OCI-LY3 (cell line): ENCODE data around the gene USP34.

Experiments used
- EZH2phosphoT487 ChIP-seq: fragments of 200-600 bp; shearing (Covaris generic); IDR thresholded peaks from 2 replicates; pipeline ENCODE4 v1.6.1; 2018; ENCODE audit warnings: antibody characterized with exemption, mixed run types, low read depth
- TF ChIP-seq, protein P1 (sequence below): fragments of 200-600, 300-600 bp; sonication (generic); IDR thresholded peaks from 2 replicates; pipeline ENCODE4 v1.5.1; 2014; ENCODE audit warnings: antibody characterized with exemption, low read length, low read depth

DNA sequence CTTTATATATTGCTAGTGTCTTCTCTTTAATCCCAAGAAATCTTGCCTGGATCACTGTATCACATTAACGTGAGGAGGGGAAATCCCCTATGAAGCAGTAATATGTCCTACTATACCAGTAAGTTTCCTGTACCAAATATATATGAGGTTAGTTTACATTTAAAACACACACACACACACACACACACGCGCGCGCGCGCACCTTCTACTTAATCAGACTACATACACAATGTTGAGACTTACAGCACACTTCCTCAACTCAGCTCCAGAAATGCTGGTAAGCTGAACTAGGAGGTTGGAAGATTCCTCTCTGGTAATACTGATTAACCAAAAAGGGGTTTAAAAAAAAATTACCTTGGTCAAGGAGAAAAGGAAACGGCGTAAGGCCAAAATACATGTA lies 49.3 kb downstream of the USP34 start:
- TF ChIP-seq, protein P1, sequence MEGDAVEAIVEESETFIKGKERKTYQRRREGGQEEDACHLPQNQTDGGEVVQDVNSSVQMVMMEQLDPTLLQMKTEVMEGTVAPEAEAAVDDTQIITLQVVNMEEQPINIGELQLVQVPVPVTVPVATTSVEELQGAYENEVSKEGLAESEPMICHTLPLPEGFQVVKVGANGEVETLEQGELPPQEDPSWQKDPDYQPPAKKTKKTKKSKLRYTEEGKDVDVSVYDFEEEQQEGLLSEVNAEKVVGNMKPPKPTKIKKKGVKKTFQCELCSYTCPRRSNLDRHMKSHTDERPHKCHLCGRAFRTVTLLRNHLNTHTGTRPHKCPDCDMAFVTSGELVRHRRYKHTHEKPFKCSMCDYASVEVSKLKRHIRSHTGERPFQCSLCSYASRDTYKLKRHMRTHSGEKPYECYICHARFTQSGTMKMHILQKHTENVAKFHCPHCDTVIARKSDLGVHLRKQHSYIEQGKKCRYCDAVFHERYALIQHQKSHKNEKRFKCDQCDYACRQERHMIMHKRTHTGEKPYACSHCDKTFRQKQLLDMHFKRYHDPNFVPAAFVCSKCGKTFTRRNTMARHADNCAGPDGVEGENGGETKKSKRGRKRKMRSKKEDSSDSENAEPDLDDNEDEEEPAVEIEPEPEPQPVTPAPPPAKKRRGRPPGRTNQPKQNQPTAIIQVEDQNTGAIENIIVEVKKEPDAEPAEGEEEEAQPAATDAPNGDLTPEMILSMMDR = no peak
- no peak for TF ChIP-seq EZH2phosphoT487
